HEK293 (cell line): Measurements from ENCODE around the gene PHF21A.

Source experiments
- CTCF ChIA-PET: fragments of 350-600 bp; formaldehyde crosslinking; extraction: SDS; loops from one replicate; lab custom pipeline; 2021; ENCODE audit warnings: antibody characterized with exemption; lab: Yijun Ruan, JAX
- POLR2A ChIA-PET: fragments of 300-600 bp; formaldehyde crosslinking; extraction: SDS; loops from one replicate; lab custom pipeline; 2020; ENCODE audit warnings: antibody characterized with exemption, inconsistent platforms; lab: Yijun Ruan, JAX
- H3K27ac ChIP-seq: fragments of 200-500 bp; sonication (Bioruptor generic); 2 replicates; pipeline ENCODE4 v1.5.1; 2014; ENCODE audit warnings: low read depth, low read length, control low read depth, inconsistent platforms; ENCODE audit errors: extremely low read depth
- H3K36me3 ChIP-seq, 2 experiments: fragments of 200-500 bp in 1 of 2; sonication (Bioruptor generic) in 1 of 2; 1 replicate in 1 of 2; 2 replicates in 1 of 2; pipeline ENCODE4 v1.5.1; 2014 to 2017; ENCODE audit warnings: inconsistent platforms in 2 of 2, low read length in 2 of 2; ENCODE audit not compliant: control insufficient read depth in 2 of 2, insufficient read depth in 1 of 2
- H3K4me1 ChIP-seq: fragments of 200-500 bp; sonication (Bioruptor generic); 2 replicates; pipeline ENCODE4 v1.5.1; 2014; ENCODE audit warnings: mild to moderate bottlenecking, low read length, inconsistent platforms; ENCODE audit not compliant: control insufficient read depth, insufficient read depth
- H3K4me3 ChIP-seq: 2 replicates; pipeline ENCODE4 v1.5.1; 2011; ENCODE audit warnings: low read depth, mild to moderate bottlenecking, control low read depth, low read length, moderate library complexity
- H3K9me3 ChIP-seq: fragments of 200-500 bp; sonication (Bioruptor generic); 2 replicates; pipeline ENCODE4 v1.5.1; 2014; ENCODE audit warnings: low read depth, low read length, inconsistent platforms; ENCODE audit not compliant: control insufficient read depth, insufficient read depth
- AEBP2 ChIP-seq: fragments of 450-650 bp; formaldehyde crosslinking; IDR thresholded peaks from 2 replicates; pipeline ENCODE4 v1.5.1; 2016; ENCODE audit warnings: missing biosample characterization, missing genetic modification characterization, borderline replicate concordance
- BCL11A ChIP-seq: fragments of 450-650 bp; formaldehyde crosslinking; IDR thresholded peaks from 2 replicates; pipeline ENCODE4 v1.5.1; 2016; ENCODE audit warnings: low read depth, missing biosample characterization, missing genetic modification characterization
- GFI1B ChIP-seq: fragments of 450-650 bp; formaldehyde crosslinking; IDR thresholded peaks from 2 replicates; pipeline ENCODE4 v1.5.1; 2016; ENCODE audit warnings: missing biosample characterization, missing genetic modification characterization
- REST ChIP-seq: fragments of 450-650 bp; formaldehyde crosslinking; IDR thresholded peaks from 2 replicates; pipeline ENCODE4 v1.5.1; 2016; ENCODE audit warnings: missing biosample characterization, missing genetic modification characterization
- SETDB1 ChIP-seq: IDR thresholded peaks from one replicate; pipeline ENCODE4 v1.6.1; 2017; ENCODE audit warnings: mild to moderate bottlenecking, low read length, moderate library complexity, mixed read lengths; ENCODE audit not compliant: insufficient read length
- SP3 ChIP-seq: fragments of 450-650 bp; formaldehyde crosslinking; IDR thresholded peaks from 2 replicates; pipeline ENCODE4 v1.5.1; 2016; ENCODE audit warnings: missing biosample characterization, missing genetic modification characterization
- ZBTB26 ChIP-seq: fragments of 450-650 bp; formaldehyde crosslinking; optimal IDR thresholded peaks from 2 replicates; pipeline ENCODE3; 2016; ENCODE audit warnings: missing biosample characterization, mild to moderate bottlenecking, missing genetic modification characterization
- ZFP37 ChIP-seq: fragments of 450-650 bp; formaldehyde crosslinking; IDR thresholded peaks from 2 replicates; pipeline ENCODE4 v1.5.1; 2016; ENCODE audit warnings: missing biosample characterization, missing genetic modification characterization
- ZFP69B ChIP-seq: fragments of 450-650 bp; formaldehyde crosslinking; IDR thresholded peaks from 2 replicates; pipeline ENCODE4 v1.5.1; 2016; ENCODE audit warnings: missing biosample characterization, missing genetic modification characterization
- ZNF112 ChIP-seq: fragments of 450-650 bp; formaldehyde crosslinking; IDR thresholded peaks from 2 replicates; pipeline ENCODE4 v1.5.0; 2017; ENCODE audit warnings: missing biosample characterization, missing genetic modification characterization
- ZNF174 ChIP-seq: fragments of 450-650 bp; formaldehyde crosslinking; IDR thresholded peaks from 2 replicates; pipeline ENCODE4 v1.5.0; 2017; ENCODE audit warnings: missing biosample characterization, mild to moderate bottlenecking, missing genetic modification characterization
- ZNF175 ChIP-seq: fragments of 450-650 bp; formaldehyde crosslinking; IDR thresholded peaks from 2 replicates; pipeline ENCODE4 v1.5.1; 2016; ENCODE audit warnings: missing biosample characterization, missing genetic modification characterization
- ZNF248 ChIP-seq: fragments of 450-650 bp; formaldehyde crosslinking; IDR thresholded peaks from 2 replicates; pipeline ENCODE4 v1.5.1; 2017; ENCODE audit warnings: missing biosample characterization, missing genetic modification characterization
- ZNF266 ChIP-seq: fragments of 450-650 bp; formaldehyde crosslinking; IDR thresholded peaks from 2 replicates; pipeline ENCODE4 v1.5.1; 2016; ENCODE audit warnings: missing biosample characterization, missing genetic modification characterization, low read depth
- ZNF302 ChIP-seq: fragments of 450-650 bp; formaldehyde crosslinking; IDR thresholded peaks from 2 replicates; pipeline ENCODE4 v1.5.1; 2016; ENCODE audit warnings: missing biosample characterization, missing genetic modification characterization, low read depth
- ZNF366 ChIP-seq: fragments of 450-650 bp; formaldehyde crosslinking; conservative IDR thresholded peaks from 2 replicates; pipeline ENCODE4 v1.5.1; 2016; ENCODE audit warnings: missing biosample characterization, missing genetic modification characterization
- ZNF394 ChIP-seq: fragments of 450-650 bp; formaldehyde crosslinking; IDR thresholded peaks from 2 replicates; pipeline ENCODE4 v1.5.1; 2016; ENCODE audit warnings: missing biosample characterization, missing genetic modification characterization, mild to moderate bottlenecking, moderate library complexity, borderline replicate concordance
- ZNF558 ChIP-seq: fragments of 450-650 bp; formaldehyde crosslinking; IDR thresholded peaks from 2 replicates; pipeline ENCODE4 v1.5.1; 2016; ENCODE audit warnings: missing biosample characterization, missing genetic modification characterization
- ZNF623 ChIP-seq: fragments of 450-650 bp; formaldehyde crosslinking; IDR thresholded peaks from 2 replicates; pipeline ENCODE4 v1.5.1; 2016; ENCODE audit warnings: missing biosample characterization, missing genetic modification characterization
- ZNF660 ChIP-seq: fragments of 450-650 bp; IDR thresholded peaks from 2 replicates; pipeline ENCODE4 v1.5.1; 2018; ENCODE audit warnings: missing biosample characterization, mild to moderate bottlenecking, missing genetic modification characterization
- ZNF837 ChIP-seq: fragments of 450-650 bp; formaldehyde crosslinking; IDR thresholded peaks from 2 replicates; pipeline ENCODE4 v1.5.1; 2016; ENCODE audit warnings: missing biosample characterization, missing genetic modification characterization
- ZNF843 ChIP-seq: fragments of 450-650 bp; formaldehyde crosslinking; IDR thresholded peaks from 2 replicates; pipeline ENCODE4 v1.5.1; 2016; ENCODE audit warnings: missing biosample characterization, missing genetic modification characterization
- ZSCAN30 ChIP-seq: fragments of 450-650 bp; IDR thresholded peaks from 2 replicates; pipeline ENCODE4 v1.5.1; 2018; ENCODE audit warnings: missing biosample characterization, mild to moderate bottlenecking, missing genetic modification characterization, moderate library complexity

Gene PHF21A

GRCh38 chr11:45890886-45891550 is 230.2 kb downstream of the PHF21A start:
- ChIA-PET POLR2A (interaction anchor here (0.5 to 1.3 kb wide), 2 partner anchors 27 to 349 kb away, joined by 3 read pairs; no protein-coding TSS in a partner anchor), CTCF (interaction anchor here (4.2 kb wide), 1 partner anchor 18 kb away, joined by 17 read pairs; no protein-coding TSS in a partner anchor)
- no peaks in the 10 kb centered on the region for H3K4me1 ChIP-seq
- no peaks in the 10 kb centered on the region for H3K36me3 ChIP-seq
- TF ChIP-seq ZNF112 (tag by site-specific recombination) = no peak
- no peak overlapping the region for H3K27ac ChIP-seq
- H3K9me3 ChIP-seq = no peaks in the 10 kb centered on the region
- H3K4me3 ChIP-seq = no peak overlapping the region

- TF ChIP-seq ZSCAN30 (tag by site-specific recombination) (no peak), ZBTB26 (tag by site-specific recombination) (no peak), ZNF837 (tag by site-specific recombination) (no peak), SP3 (tag by site-specific recombination) (no peak), ZNF366 (tag by site-specific recombination) (no peak), ZNF174 (no peak), BCL11A (tag by site-specific recombination) (no peak), ZNF248 (tag by site-specific recombination) (no peak), ZNF266 (tag by site-specific recombination) (no peak)
- CTCF ChIA-PET = interaction anchor here (4.2 kb wide), 1 partner anchor 17 kb away, joined by 17 read pairs; no protein-coding TSS in a partner anchor
- no peaks in the 10 kb centered on the region for H3K4me1 ChIP-seq
- no peaks in the 10 kb centered on the region for H3K36me3 ChIP-seq
- no peaks in the 10 kb centered on the region for H3K9me3 ChIP-seq
- no peak overlapping the region for H3K4me3 ChIP-seq
- POLR2A ChIA-PET = interaction anchor here (1.3 kb wide), 1 partner anchor 28 kb away, joined by 3 read pairs; no protein-coding TSS in a partner anchor
- H3K27ac ChIP-seq = no peak overlapping the region
Observed at GRCh38 chr11:45889966-45890365, 231.3 kb downstream of the PHF21A start.

- TF ChIP-seq ZNF558 (tag by site-specific recombination) = no peak
- TF ChIP-seq ZNF660 = no peak
- no peak for TF ChIP-seq SETDB1
- TF ChIP-seq ZNF843 (tag by site-specific recombination) = no peak
- no peak for TF ChIP-seq ZNF623 (tag by site-specific recombination)
- Histone ChIP-seq H3K27ac (no peak overlapping the region), H3K9me3 (no peaks in the 10 kb centered on the region), H3K4me3 (no peak overlapping the region), H3K4me1 (no peaks in the 10 kb centered on the region), H3K36me3 (no peaks in the 10 kb centered on the region)
- POLR2A ChIA-PET = no interaction called here
- CTCF ChIA-PET = interaction anchor here (4.2 kb wide), 1 partner anchor 17 kb away, joined by 17 read pairs; no protein-coding TSS in a partner anchor
Observed at GRCh38 chr11:45889555-45889954, 231.7 kb downstream of the PHF21A start.

GRCh38 chr11:45887587-45887986 is 233.7 kb downstream of the PHF21A start:
- Histone ChIP-seq H3K36me3 (no peaks in the 10 kb centered on the region), H3K4me3 (no peak overlapping the region), H3K4me1 (no peaks in the 10 kb centered on the region), H3K9me3 (no peaks in the 10 kb centered on the region), H3K27ac (no peak overlapping the region)
- CTCF ChIA-PET = interaction anchor here (4.2 kb wide), 1 partner anchor 15 kb away, joined by 17 read pairs; no protein-coding TSS in a partner anchor
- no peak for TF ChIP-seq REST
- no peak for TF ChIP-seq AEBP2 (tag by site-specific recombination)
- TF ChIP-seq ZNF302 (tag by site-specific recombination) = no peak
- TF ChIP-seq ZNF394 = no peak
- no peak for TF ChIP-seq ZNF175 (tag by site-specific recombination)
- TF ChIP-seq ZFP69B = no peak
- TF ChIP-seq ZFP37 (tag by site-specific recombination) = no peak
- TF ChIP-seq GFI1B (tag by site-specific recombination) = no peak
- POLR2A ChIA-PET = no interaction called here
